ENCODE results near the gene ROBO2. TPM values are rescaled to one million over a fixed set of nuclear protein-coding genes. Genes with fewer than 3 reads are reported as not detected.

Gene ROBO2
- polyA plus RNA-seq, 1 donor from 2014 or later: 55.5 TPM

DNA sequence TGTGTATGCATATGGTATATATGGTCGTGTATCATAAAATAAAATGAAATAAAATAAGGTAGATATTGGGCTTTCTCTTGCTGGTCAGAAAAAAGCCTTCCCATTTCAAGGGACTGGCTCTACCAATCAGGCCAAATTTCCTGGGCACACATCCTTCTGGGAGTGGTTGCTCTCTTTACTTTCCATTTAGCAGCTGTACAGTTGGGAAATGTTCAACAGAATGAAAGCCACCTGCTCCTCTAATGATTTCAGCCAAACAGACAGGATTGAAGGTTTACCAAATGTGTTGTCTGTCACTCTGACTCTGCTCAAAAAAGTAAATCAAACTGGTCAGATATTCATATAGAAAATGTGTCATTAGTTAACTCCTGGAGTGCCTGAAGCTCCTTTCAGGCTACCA lies 380.4 kb downstream of the ROBO2 start:
- TF ChIP-seq SMC3 (conservative IDR thresholded peaks at IDR 0.05; ENCODE audit: poor library complexity) (no peak), MXI1 (conservative IDR thresholded peaks at IDR 0.05; ENCODE audit: poor library complexity, severe bottlenecking) (no peak), EZH2 (IDR thresholded peaks at IDR 0.05; ENCODE audit: borderline replicate concordance, insufficient read depth, low read length, poor library complexity, severe bottlenecking) (no peak), TAF1 (IDR thresholded peaks at IDR 0.05; ENCODE audit: low read depth) (no peak), POLR2AphosphoS5 (IDR thresholded peaks at IDR 0.05) (no peak), RAD21 (conservative IDR thresholded peaks at IDR 0.05) (no peak)
- TF ChIP-seq, protein P1, sequence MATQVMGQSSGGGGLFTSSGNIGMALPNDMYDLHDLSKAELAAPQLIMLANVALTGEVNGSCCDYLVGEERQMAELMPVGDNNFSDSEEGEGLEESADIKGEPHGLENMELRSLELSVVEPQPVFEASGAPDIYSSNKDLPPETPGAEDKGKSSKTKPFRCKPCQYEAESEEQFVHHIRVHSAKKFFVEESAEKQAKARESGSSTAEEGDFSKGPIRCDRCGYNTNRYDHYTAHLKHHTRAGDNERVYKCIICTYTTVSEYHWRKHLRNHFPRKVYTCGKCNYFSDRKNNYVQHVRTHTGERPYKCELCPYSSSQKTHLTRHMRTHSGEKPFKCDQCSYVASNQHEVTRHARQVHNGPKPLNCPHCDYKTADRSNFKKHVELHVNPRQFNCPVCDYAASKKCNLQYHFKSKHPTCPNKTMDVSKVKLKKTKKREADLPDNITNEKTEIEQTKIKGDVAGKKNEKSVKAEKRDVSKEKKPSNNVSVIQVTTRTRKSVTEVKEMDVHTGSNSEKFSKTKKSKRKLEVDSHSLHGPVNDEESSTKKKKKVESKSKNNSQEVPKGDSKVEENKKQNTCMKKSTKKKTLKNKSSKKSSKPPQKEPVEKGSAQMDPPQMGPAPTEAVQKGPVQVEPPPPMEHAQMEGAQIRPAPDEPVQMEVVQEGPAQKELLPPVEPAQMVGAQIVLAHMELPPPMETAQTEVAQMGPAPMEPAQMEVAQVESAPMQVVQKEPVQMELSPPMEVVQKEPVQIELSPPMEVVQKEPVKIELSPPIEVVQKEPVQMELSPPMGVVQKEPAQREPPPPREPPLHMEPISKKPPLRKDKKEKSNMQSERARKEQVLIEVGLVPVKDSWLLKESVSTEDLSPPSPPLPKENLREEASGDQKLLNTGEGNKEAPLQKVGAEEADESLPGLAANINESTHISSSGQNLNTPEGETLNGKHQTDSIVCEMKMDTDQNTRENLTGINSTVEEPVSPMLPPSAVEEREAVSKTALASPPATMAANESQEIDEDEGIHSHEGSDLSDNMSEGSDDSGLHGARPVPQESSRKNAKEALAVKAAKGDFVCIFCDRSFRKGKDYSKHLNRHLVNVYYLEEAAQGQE (IDR thresholded peaks at IDR 0.05; ENCODE audit: borderline replicate concordance): no peak
- TF ChIP-seq, protein P2, sequence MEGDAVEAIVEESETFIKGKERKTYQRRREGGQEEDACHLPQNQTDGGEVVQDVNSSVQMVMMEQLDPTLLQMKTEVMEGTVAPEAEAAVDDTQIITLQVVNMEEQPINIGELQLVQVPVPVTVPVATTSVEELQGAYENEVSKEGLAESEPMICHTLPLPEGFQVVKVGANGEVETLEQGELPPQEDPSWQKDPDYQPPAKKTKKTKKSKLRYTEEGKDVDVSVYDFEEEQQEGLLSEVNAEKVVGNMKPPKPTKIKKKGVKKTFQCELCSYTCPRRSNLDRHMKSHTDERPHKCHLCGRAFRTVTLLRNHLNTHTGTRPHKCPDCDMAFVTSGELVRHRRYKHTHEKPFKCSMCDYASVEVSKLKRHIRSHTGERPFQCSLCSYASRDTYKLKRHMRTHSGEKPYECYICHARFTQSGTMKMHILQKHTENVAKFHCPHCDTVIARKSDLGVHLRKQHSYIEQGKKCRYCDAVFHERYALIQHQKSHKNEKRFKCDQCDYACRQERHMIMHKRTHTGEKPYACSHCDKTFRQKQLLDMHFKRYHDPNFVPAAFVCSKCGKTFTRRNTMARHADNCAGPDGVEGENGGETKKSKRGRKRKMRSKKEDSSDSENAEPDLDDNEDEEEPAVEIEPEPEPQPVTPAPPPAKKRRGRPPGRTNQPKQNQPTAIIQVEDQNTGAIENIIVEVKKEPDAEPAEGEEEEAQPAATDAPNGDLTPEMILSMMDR (IDR thresholded peaks at IDR 0.05; ENCODE audit: poor library complexity, severe bottlenecking): no peak
- Histone ChIP-seq H2AFZ (ENCODE audit: low read depth, low read length) (no peak overlapping the region), H3K27ac (ENCODE audit: low read length) (no peak overlapping the region), H3K79me2 (replicated peaks; ENCODE audit: insufficient read depth, low read length) (no peaks in the 10 kb centered on the region), H3K36me3 (ENCODE audit: insufficient read depth, low read length) (no peaks in the 10 kb centered on the region), H3K9ac (ENCODE audit: low read length) (no peak overlapping the region), H3K9me2 (ENCODE audit: insufficient read depth, low read length) (no peaks in the 10 kb centered on the region), H3K4me3 (ENCODE audit: low read length) (no peak overlapping the region), H3K4me2 (ENCODE audit: low read length) (no peak overlapping the region), H4K20me1 (ENCODE audit: insufficient read depth) (no peaks in the 10 kb centered on the region), H3K9me3 (ENCODE audit: low read length) (no peaks in the 10 kb centered on the region), H3F3A (ENCODE audit: insufficient read depth, low read length, poor library complexity, severe bottlenecking) (no peaks in the 10 kb centered on the region), H3K27me3 (ENCODE audit: insufficient read depth, low read depth, low read length) (no peaks in the 10 kb centered on the region)

DNA sequence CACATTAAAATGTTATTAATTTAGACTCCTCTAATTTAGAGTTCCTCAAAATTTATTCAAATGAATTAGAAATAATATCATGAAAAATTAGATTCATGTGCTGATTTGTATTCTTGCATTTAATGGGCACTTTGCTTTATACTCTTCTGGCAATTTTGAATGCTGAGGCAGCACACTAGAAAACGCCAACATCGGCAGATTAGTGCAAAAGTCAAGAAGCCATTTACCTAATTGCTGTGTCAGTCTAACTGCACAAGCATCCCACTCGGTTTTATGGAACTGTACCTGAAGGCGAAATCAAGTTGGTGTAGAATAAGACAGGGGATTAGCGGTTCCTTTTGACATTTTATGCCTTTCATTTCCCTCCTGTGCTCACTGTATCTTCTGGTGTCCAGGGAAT lies 382.0 kb downstream of the ROBO2 start:
- no peak overlapping the region for H3K9ac ChIP-seq (ENCODE audit: low read length)
- H2AFZ ChIP-seq (ENCODE audit: low read depth, low read length): no peak overlapping the region
- TF ChIP-seq, protein P2 (IDR thresholded peaks at IDR 0.05; ENCODE audit: poor library complexity, severe bottlenecking): no peak
- no peak for TF ChIP-seq POLR2AphosphoS5 (IDR thresholded peaks at IDR 0.05)
- TF ChIP-seq EP300 (conservative IDR thresholded peaks at IDR 0.05; ENCODE audit: poor library complexity, severe bottlenecking): peak; percentile 33
- TF ChIP-seq RAD21 (conservative IDR thresholded peaks at IDR 0.05): no peak
- H3K9me3 ChIP-seq (ENCODE audit: low read length): no peaks in the 10 kb centered on the region
- no peaks in the 10 kb centered on the region for H3K79me2 ChIP-seq (replicated peaks; ENCODE audit: insufficient read depth, low read length)
- no peaks in the 10 kb centered on the region for H3K36me3 ChIP-seq (ENCODE audit: insufficient read depth, low read length)
- no peaks in the 10 kb centered on the region for H4K20me1 ChIP-seq (ENCODE audit: insufficient read depth)
- no peaks in the 10 kb centered on the region for H3K9me2 ChIP-seq (ENCODE audit: insufficient read depth, low read length)
- peak overlapping the region; percentile 24 for H3K4me3 ChIP-seq (ENCODE audit: low read length)
- H3F3A ChIP-seq (ENCODE audit: insufficient read depth, low read length, poor library complexity, severe bottlenecking): no peaks in the 10 kb centered on the region
- peak overlapping the region; percentile 21 for H3K27ac ChIP-seq (ENCODE audit: low read length)
- peak overlapping the region; percentile 20 for H3K4me2 ChIP-seq (ENCODE audit: low read length)
- no peaks in the 10 kb centered on the region for H3K27me3 ChIP-seq (ENCODE audit: insufficient read depth, low read depth, low read length)
